Thoracic aorta (tissue), 2 donors: ENCODE measurements around the gene SHISA4. TPM values are rescaled to one million over a fixed set of nuclear protein-coding genes. Genes with fewer than 3 reads are reported as not detected.
A peak's percentile ranks its signal among the peaks of the same experiment; 100 is the strongest.

ENCODE experiments used
- ATAC-seq: fragments of 150-250 bp; one replicate; pipeline ENCODE4 v1.8.0; 2017; ENCODE audit warnings: low read depth; ENCODE audit not compliant: insufficient number of reproducible peaks, low FRiP score
- DNase-seq: peaks from one replicate; pipeline ENCODE4 v3.0.0-alpha.2; 2020; ENCODE audit warnings: low spot score
- H3K27ac ChIP-seq, 2 donors: fragments of 200-600 bp; sonication (generic); 1 replicate in 1 of 2; 2 replicates in 1 of 2; pipeline ENCODE4 v1.5.1; 2016; ENCODE audit warnings: mild to moderate bottlenecking in 2 of 2, moderate library complexity in 2 of 2
- H3K27me3 ChIP-seq: fragments of 200-600 bp; sonication (generic); replicated peaks from 2 replicates; pipeline ENCODE4 v1.6.0; 2016; ENCODE audit warnings: mild to moderate bottlenecking; ENCODE audit not compliant: insufficient read depth
- H3K36me3 ChIP-seq: fragments of 200-600 bp; sonication (generic); one replicate; pipeline ENCODE4 v1.5.1; 2016
- H3K4me1 ChIP-seq, 2 donors: fragments of 200-600 bp; sonication (generic); 1 replicate in 1 of 2; 2 replicates in 1 of 2; pipeline versions ENCODE4 v1.5.1 to v1.6.0; 2016; ENCODE audit warnings: low read depth in 2 of 2, mild to moderate bottlenecking in 1 of 2; ENCODE audit not compliant: control insufficient read depth in 1 of 2
- H3K4me3 ChIP-seq: fragments of 200-600 bp; sonication (generic); 2 replicates; pipeline ENCODE4 v1.5.1; 2016; ENCODE audit warnings: mild to moderate bottlenecking
- H3K9me3 ChIP-seq: fragments of 200-600 bp; sonication (generic); 2 replicates; pipeline ENCODE4 v1.5.1; 2016
- CTCF ChIP-seq: fragments of 200-600 bp; sonication (generic); IDR thresholded peaks from one replicate; pipeline ENCODE4 v1.5.1; 2019; ENCODE audit warnings: antibody characterized with exemption
- total RNA-seq, 2 donors: library from RNA; depleted of rRNA; stranded (reverse); fragments of >200 nt; gene quantifications; one replicate each; pipeline versions ENCODE4 v1.1.0 to v1.2.3, GENCODE V29; 2016

Gene SHISA4
- total RNA-seq, 2 donors from 2014 or later, result 38.9 to 115 TPM

GRCh38 chr1:201842472-201843027, 46.1 kb upstream of the SHISA4 start:
- no peaks in the 10 kb centered on the region for H3K9me3 ChIP-seq
- no peak overlapping the region for H3K27ac ChIP-seq
- no peak overlapping the region for H3K4me3 ChIP-seq
- H3K27me3 ChIP-seq, result no peaks in the 10 kb centered on the region
- DNase-seq (no peak), ATAC-seq (no peak)
- peaks cover 7 to 36% of the 10 kb centered on the region in 2 donors for H3K4me1 ChIP-seq
- no peaks in the 10 kb centered on the region for H3K36me3 ChIP-seq
- TF ChIP-seq CTCF, result no peak

GRCh38 chr1:201845331-201846083, 43.2 kb upstream of the SHISA4 start:
- DNase-seq, result no peak
- H3K36me3 ChIP-seq, result no peaks in the 10 kb centered on the region
- no peaks in the 10 kb centered on the region for H3K27me3 ChIP-seq
- no peak for TF ChIP-seq CTCF
- H3K4me3 ChIP-seq, result no peak overlapping the region
- no peak for ATAC-seq
- no peak overlapping the region for H3K27ac ChIP-seq
- peaks cover 33 to 65% of the 10 kb centered on the region in 2 donors for H3K4me1 ChIP-seq
- no peaks in the 10 kb centered on the region for H3K9me3 ChIP-seq

GRCh38 chr1:201847150-201847549, 41.5 kb upstream of the SHISA4 start:
- H3K36me3 ChIP-seq, result peaks cover 7% of the 10 kb centered on the region
- ATAC-seq (no peak), DNase-seq (no peak)
- peak overlapping the region; percentile 48 to 68 for H3K27ac ChIP-seq
- no peaks in the 10 kb centered on the region for H3K9me3 ChIP-seq
- no peak for TF ChIP-seq CTCF
- no peaks in the 10 kb centered on the region for H3K27me3 ChIP-seq
- peaks cover 36 to 65% of the 10 kb centered on the region in 2 donors for H3K4me1 ChIP-seq
- H3K4me3 ChIP-seq, result no peak overlapping the region

- no peak for ATAC-seq
Observed at GRCh38 chr1:201848230-201848629, 40.5 kb upstream of the SHISA4 start.

More at GRCh38 chr1:201848230-201848629, 40.5 kb upstream of the SHISA4 start:
- Histone ChIP-seq H3K4me3 (no peak overlapping the region), H3K4me1 (peaks cover 36 to 61% of the 10 kb centered on the region in 2 donors), H3K9me3 (no peaks in the 10 kb centered on the region), H3K27ac (peak overlapping the region; percentile 68 to 76), H3K27me3 (no peaks in the 10 kb centered on the region), H3K36me3 (peaks cover 17% of the 10 kb centered on the region)
- no peak for TF ChIP-seq CTCF
- no peak for DNase-seq
